HG02938 (cell line): ENCODE data around the gene ANKRD30BL.
"Not testable (repeated sequence)": the region's sequence is repeated elsewhere in the genome, so short reads cannot be mapped to it uniquely, and the experiment has no call there.

Source experiments
- ATAC-seq: cut with Tn5 transposase; IDR thresholded peaks from one replicate; pipeline ENCODE4 v1.9.1; 2021; ENCODE audit warnings: mild to moderate bottlenecking, moderate library complexity; ENCODE audit not compliant: unreplicated experiment

Gene ANKRD30BL, protein sequence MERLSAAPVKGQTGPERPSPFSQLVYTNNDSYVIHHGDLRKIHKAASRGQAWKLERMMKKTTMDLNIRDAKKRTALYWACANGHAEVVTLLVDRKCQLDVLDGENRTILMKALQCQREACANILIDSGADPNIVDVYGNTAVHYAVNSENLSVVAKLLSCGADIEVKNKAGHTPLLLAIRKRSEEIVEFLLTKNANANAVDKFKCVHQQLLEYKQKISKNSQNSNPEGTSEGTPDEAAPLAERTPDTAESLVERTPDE

GRCh38 chr2:132161161-132162124 is at the start of gene ANKRD30BL:
Gene ANKRD30BL, minus strand, starts transcription at chr2:132161952. Its CDS starts 247 bp downstream, at chr2:132161705.
- ATAC-seq = not testable (repeated sequence)

GRCh38 chr2:132202866-132203265 is 41.1 kb upstream of the ANKRD30BL start:
- ATAC-seq = not testable (repeated sequence)

DNA sequence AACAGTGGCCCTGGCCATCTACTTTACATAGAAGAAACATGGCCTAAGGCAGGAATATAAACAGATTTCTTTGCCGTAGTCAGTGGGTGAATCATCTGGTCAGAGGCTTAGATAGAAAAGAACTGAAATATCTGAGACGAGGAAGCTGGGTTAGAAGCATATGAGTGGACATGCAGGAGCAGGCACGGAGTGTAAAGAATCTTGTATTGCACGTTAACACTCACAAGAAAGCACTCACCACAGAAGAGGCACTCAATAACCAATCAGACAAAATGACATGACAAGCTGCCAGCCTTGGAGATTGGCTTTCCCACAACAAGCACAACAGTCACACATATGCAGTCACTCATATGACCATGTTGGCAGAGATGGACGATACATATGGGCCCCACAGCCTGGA is 31.1 kb upstream of the ANKRD30BL start:
- not testable (repeated sequence) for ATAC-seq

DNA sequence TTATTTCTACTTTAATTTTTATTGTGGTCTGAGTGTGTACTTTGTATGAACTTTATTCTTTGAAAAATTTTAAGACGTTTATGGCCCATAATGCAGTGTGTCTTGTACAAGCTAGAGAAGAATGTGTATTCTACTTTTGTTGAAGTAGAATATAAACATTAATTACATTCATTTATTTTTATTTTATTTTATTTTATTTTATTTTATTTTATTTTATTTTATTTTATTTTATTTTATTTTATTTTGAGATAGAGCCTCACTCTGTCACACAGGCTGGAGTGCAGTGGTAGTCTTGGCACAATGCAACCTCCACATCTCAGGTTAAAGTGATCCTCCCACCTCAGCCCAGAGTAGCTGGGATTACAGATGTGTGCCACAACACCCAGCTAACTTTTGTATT is 5.3 kb upstream of the ANKRD30BL start:
- not testable (repeated sequence) for ATAC-seq

DNA sequence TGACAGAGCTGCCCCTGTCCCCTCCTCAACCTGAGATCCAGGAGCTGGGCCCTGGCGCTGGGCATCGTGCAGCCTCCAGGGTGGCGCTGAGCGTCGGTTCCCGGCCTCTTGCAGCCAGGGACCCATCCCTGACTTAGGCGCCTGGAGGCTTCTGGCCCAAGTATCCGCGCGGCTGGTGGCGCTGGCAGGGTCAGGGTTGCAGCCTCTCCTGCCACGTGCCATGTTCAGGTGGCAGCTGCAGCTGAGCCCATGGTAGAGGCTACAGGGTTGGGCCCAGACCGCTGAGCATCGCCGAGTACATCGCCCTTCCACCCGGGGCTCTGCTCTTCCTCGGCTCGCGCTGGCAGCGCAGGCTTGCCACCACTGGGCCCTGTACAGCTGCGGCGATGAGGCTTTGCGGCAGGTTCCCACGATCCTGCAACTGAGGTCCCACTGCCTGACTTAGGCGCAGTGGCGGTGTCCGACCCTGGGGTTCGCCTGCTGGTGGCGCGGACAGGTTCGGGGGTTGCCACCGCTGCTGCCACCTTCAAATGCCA is 441 bp upstream of the ANKRD30BL start:
- not testable (repeated sequence) for ATAC-seq

- ATAC-seq = not testable (repeated sequence)
Observed at GRCh38 chr2:132146774-132147173, 15.0 kb downstream of the ANKRD30BL start.
